Suppressor macrophage treated with lipopolysaccharide for 4 hours (primary cell): ENCODE data around the gene MSGN1.
A peak's percentile ranks its signal among the peaks of the same experiment; 100 is the strongest.

Source experiments
- DNase-seq: peaks from one replicate; pipeline ENCODE4 v3.0.0-alpha.2; 2020

The MSGN1 gene

GRCh38 chr2:17816396-17817245 is at the start of gene MSGN1:
Gene MSGN1, plus strand, starts transcription at chr2:17816460. Its CDS starts 59 bp downstream, at chr2:17816519.
- no peak for DNase-seq

- DNase-seq, result no peak
Measured at GRCh38 chr2:17768894-17769293, 47.4 kb upstream of the MSGN1 start.

- DNase-seq, result no peak
Measured at GRCh38 chr2:17771956-17772355, 44.3 kb upstream of the MSGN1 start.

GRCh38 chr2:17772532-17772931 is 43.7 kb upstream of the MSGN1 start:
- no peak for DNase-seq

- DNase-seq, result no peak
Measured at GRCh38 chr2:17780546-17780945, 35.7 kb upstream of the MSGN1 start.

- DNase-seq, result no peak
Measured at GRCh38 chr2:17781482-17781881, 34.8 kb upstream of the MSGN1 start.

- DNase-seq, result no peak
Measured at GRCh38 chr2:17786727-17787126, 29.5 kb upstream of the MSGN1 start.

GRCh38 chr2:17788773-17789172 is 27.5 kb upstream of the MSGN1 start:
- DNase-seq, result no peak

- no peak for DNase-seq
Measured at GRCh38 chr2:17790536-17790935, 25.7 kb upstream of the MSGN1 start.

- no peak for DNase-seq
Measured at GRCh38 chr2:17791121-17791816, 25.0 kb upstream of the MSGN1 start.

GRCh38 chr2:17791817-17792130 is 24.5 kb upstream of the MSGN1 start:
- no peak for DNase-seq

- no peak for DNase-seq
Measured at GRCh38 chr2:17792515-17792914, 23.7 kb upstream of the MSGN1 start.

- no peak for DNase-seq
Measured at GRCh38 chr2:17793296-17793695, 23.0 kb upstream of the MSGN1 start.

- DNase-seq, result no peak
Measured at GRCh38 chr2:17793803-17794354, 22.4 kb upstream of the MSGN1 start.

- no peak for DNase-seq
Measured at GRCh38 chr2:17795309-17795708, 21.0 kb upstream of the MSGN1 start.

- no peak for DNase-seq
Measured at GRCh38 chr2:17798338-17798737, 17.9 kb upstream of the MSGN1 start.

GRCh38 chr2:17799301-17800120 is 16.7 kb upstream of the MSGN1 start:
- no peak for DNase-seq

GRCh38 chr2:17800219-17800618 is 16.0 kb upstream of the MSGN1 start:
- DNase-seq, result no peak

- DNase-seq, result no peak
Measured at GRCh38 chr2:17800693-17801458, 15.4 kb upstream of the MSGN1 start.

- DNase-seq, result peak; percentile 47
Measured at GRCh38 chr2:17803497-17803896, 12.8 kb upstream of the MSGN1 start.

GRCh38 chr2:17804358-17804757 is 11.9 kb upstream of the MSGN1 start:
- peak; percentile 89 for DNase-seq

GRCh38 chr2:17805166-17805565 is 11.1 kb upstream of the MSGN1 start:
- DNase-seq, result peak; percentile 82
